ENCODE data around the gene RAB7B. TPM values are rescaled to one million over a fixed set of nuclear protein-coding genes. Genes with fewer than 3 reads are reported as not detected.

RAB7B gene
- total RNA-seq, 4 donors from 2014 or later, result 0.26 to 22.5 (median 8.0) TPM

DNA sequence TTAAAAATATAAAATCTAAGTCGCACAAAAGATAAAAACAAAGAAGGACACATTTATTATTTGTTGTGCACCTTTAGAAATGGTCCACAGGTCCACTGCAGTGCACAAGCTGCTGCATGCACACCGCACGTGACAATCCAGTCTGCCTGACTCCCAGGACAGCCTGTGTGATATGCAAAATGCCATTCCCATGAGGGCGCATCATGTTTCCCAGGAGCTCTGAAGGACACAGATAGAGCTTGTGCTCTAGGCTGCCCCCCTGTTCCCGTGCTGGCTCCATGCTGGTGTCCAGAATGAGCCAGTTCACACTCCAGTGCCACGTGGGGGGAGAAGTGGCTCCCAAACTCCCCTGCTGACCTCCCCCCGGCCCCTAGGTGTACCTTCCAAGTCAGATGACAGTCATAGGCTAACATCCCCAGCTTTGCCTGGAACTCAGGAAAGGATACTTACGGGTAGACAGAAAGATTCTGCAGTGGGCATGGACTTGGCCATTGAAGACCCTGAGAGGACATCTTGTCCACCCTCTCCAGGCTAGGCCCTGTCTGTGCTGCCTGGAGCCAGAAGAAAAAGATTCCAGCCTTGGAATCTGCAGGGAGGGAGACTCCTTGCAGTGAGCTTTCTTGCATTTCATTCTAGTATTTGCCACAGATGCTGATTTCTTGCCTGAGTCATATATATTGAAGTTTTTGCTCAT is 26.3 kb downstream of the RAB7B start:
- Histone ChIP-seq H3K36me3 (no peaks in the 10 kb centered on the region), H3K4me3 (no peak overlapping the region), H3K27ac (no peak overlapping the region), H3K4me1 (no peaks in the 10 kb centered on the region), H3K9me3 (no peaks in the 10 kb centered on the region), H3K27me3 (no peaks in the 10 kb centered on the region)
- intact Hi-C loops (cut with DNase I; ENCODE audit: low total_unique reads), result loop anchor here (5.0 kb wide), 1 partner anchor 185 kb away; no protein-coding TSS in a partner anchor
- TF ChIP-seq, protein P1, sequence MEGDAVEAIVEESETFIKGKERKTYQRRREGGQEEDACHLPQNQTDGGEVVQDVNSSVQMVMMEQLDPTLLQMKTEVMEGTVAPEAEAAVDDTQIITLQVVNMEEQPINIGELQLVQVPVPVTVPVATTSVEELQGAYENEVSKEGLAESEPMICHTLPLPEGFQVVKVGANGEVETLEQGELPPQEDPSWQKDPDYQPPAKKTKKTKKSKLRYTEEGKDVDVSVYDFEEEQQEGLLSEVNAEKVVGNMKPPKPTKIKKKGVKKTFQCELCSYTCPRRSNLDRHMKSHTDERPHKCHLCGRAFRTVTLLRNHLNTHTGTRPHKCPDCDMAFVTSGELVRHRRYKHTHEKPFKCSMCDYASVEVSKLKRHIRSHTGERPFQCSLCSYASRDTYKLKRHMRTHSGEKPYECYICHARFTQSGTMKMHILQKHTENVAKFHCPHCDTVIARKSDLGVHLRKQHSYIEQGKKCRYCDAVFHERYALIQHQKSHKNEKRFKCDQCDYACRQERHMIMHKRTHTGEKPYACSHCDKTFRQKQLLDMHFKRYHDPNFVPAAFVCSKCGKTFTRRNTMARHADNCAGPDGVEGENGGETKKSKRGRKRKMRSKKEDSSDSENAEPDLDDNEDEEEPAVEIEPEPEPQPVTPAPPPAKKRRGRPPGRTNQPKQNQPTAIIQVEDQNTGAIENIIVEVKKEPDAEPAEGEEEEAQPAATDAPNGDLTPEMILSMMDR (IDR thresholded peaks at IDR 0.05), result no peak
- TF ChIP-seq POLR2A (IDR thresholded peaks at IDR 0.05), result no peak
- DNase-seq, result no peak

DNA sequence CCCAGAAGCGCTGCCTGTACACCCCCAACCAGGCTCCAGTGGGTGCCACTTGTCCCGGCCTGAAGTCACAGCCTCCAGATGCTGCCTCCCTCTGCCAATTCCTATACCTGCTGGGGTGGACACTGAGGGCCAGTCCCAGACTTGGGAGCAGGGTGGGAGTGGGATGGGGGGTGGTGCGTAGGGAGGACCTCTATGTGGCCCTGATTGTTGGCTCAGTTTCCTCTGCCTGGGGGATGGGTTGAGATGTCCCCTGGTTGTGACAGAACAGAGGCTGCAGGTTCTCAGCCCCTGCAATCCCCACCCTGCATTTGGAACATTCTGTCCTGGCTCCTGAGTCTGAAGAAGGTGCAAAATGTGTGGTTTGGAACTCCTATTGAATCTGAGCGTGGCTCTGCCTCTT is 27.2 kb downstream of the RAB7B start:
- no peaks in the 10 kb centered on the region for H3K9me3 ChIP-seq
- H3K4me1 ChIP-seq, result no peaks in the 10 kb centered on the region
- DNase-seq, result no peak
- intact Hi-C loops (cut with DNase I; ENCODE audit: low total_unique reads), result loop anchor here (5.0 kb wide), 1 partner anchor 184 kb away; no protein-coding TSS in a partner anchor
- TF ChIP-seq POLR2A (IDR thresholded peaks at IDR 0.05), result no peak
- TF ChIP-seq, protein P1 (IDR thresholded peaks at IDR 0.05), result no peak
- H3K27ac ChIP-seq, result no peak overlapping the region
- H3K36me3 ChIP-seq, result no peaks in the 10 kb centered on the region
- no peak overlapping the region for H3K4me3 ChIP-seq
- no peaks in the 10 kb centered on the region for H3K27me3 ChIP-seq

GRCh38 chr1:205975387-205975998 is 27.7 kb downstream of the RAB7B start:
- Histone ChIP-seq H3K4me3 (no peak overlapping the region), H3K4me1 (no peaks in the 10 kb centered on the region), H3K9me3 (no peaks in the 10 kb centered on the region), H3K27ac (no peak overlapping the region), H3K36me3 (no peaks in the 10 kb centered on the region), H3K27me3 (no peaks in the 10 kb centered on the region)
- no peak for TF ChIP-seq POLR2A (IDR thresholded peaks at IDR 0.05)
- TF ChIP-seq, protein P1 (IDR thresholded peaks at IDR 0.05), result no peak
- intact Hi-C loops (cut with DNase I; ENCODE audit: low total_unique reads), result loop anchor here (5.0 kb wide), 1 partner anchor 183 kb away; no protein-coding TSS in a partner anchor
- no peak for DNase-seq

DNA sequence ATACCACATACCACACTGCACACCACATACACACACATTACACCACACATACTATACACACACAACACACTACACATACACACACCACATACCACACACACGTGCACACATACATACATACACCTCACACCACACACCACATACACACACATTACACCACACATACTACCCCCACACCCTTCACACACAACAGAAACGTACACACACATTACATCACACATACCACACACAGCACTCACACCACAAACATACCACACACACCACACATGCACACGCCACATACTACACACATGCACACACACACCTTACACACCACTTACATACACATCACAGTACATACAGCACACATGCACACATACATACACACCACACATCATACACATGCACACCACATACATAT is 28.5 kb downstream of the RAB7B start:
- DNase-seq, result no peak
- H3K9me3 ChIP-seq, result no peaks in the 10 kb centered on the region
- H3K27me3 ChIP-seq, result no peaks in the 10 kb centered on the region
- no peak overlapping the region for H3K4me3 ChIP-seq
- H3K27ac ChIP-seq, result no peak overlapping the region
- H3K36me3 ChIP-seq, result no peaks in the 10 kb centered on the region
- no peak for TF ChIP-seq POLR2A (IDR thresholded peaks at IDR 0.05)
- TF ChIP-seq, protein P1 (IDR thresholded peaks at IDR 0.05), result no peak
- no peaks in the 10 kb centered on the region for H3K4me1 ChIP-seq
- intact Hi-C loops (cut with DNase I; ENCODE audit: low total_unique reads), result loop anchor here (5.0 kb wide), 1 partner anchor 182 kb away; no protein-coding TSS in a partner anchor

Data from uterus (tissue), 4 donors.